Stimulated activated naive CD8-positive, alpha-beta T cell treated with anti-CD3 and anti-CD28 coated beads, Interleukin-15, Interleukin-2, amounts not matched to agents 100 U/mL and 50 U/mL, for 24 hours (primary cell): ENCODE results near the gene ALG1L2.
"Not testable (repeated sequence)": the region's sequence is repeated elsewhere in the genome, so short reads cannot be mapped to it uniquely, and the experiment has no call there.

Source experiments
- ATAC-seq: fragments of 150-1000 bp; cut with Tn5 transposase; one replicate; pipeline ENCODE4 v1.10.0; 2021
- DNase-seq: peaks from one replicate; pipeline ENCODE4 v3.0.0; 2021

The ALG1L2 gene

DNA sequence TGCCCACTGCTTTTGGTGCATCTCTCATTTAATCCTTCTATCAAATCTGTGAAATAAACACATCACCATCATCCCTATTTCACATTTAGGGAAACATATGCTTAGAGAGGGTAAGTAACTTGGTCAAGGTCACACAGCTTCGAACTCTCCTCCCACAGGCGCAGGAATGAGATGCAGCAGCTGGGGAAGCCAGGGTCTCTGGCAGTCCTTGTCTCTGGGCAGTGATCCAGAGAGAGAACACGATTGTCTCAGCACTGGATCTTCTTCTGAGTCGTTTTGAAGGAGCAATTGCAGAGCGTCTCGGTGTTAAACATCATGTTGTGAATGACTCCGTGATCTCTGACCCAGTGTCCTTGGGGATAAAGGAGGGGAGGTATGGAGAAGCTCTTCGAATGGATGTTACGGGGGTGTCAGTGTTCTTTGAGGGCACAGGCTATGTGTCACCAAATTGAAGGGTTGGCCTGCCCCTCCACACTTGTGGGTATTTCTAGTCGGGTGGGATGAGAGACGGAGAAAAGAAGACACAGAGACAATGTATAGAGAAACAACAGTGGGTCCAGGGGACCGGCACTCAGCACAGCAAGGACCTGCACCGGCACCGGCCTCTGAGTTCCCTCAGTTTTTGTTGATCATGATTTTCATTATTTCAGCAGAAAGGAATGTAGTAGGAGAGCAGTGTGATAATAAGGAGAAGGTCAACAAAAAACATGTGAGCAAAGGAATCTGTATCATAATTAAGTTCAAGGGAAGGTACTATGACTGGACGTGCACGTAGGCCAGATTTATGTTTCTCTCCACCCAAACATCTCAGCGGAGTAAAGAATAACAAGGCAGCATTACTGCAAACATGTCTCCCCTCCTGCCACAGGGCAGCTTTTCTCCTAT is 41.5 kb downstream of the ALG1L2 start:
- DNase-seq, ATAC-seq: not testable (repeated sequence)

DNA sequence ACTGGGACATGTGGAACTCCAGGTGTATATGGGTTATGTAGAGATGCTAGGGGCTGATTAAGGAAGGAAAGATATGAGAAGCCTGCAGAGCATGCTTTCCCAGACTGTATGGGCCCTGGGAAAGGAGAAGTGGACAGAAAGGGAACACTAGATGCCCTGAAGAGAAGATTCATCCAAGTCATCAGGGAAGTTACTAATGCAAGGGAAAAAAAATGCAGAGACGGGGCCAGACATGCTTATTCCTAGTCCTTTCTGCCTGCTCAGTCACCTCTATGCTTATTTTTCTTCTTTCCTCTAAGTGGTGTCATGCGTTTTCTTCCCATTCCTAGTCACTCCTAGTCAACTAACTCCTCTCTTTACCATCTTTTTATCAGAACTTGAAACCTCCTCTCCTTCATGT is 43.8 kb downstream of the ALG1L2 start:
- not testable (repeated sequence) for ATAC-seq, DNase-seq

DNA sequence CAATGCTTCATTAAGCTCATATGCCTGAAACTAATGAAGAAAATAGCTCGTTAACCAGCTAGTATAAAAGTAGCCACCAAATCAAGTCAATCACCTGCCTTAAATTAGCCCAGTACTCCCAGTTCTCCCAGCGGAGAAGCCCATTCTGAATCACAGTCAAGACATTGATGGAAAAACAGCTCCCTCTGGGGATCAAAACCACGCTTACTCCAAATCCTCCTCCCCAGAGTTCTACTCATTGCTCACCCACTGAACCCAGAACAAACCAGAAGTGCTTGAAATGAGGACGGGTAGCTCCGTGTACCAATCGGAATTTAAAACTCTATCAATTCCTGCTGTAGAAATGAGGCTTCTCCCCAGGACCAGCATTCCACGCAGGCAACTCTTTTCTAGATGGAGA is 54.7 kb downstream of the ALG1L2 start:
- not testable (repeated sequence) for ATAC-seq, DNase-seq

DNA sequence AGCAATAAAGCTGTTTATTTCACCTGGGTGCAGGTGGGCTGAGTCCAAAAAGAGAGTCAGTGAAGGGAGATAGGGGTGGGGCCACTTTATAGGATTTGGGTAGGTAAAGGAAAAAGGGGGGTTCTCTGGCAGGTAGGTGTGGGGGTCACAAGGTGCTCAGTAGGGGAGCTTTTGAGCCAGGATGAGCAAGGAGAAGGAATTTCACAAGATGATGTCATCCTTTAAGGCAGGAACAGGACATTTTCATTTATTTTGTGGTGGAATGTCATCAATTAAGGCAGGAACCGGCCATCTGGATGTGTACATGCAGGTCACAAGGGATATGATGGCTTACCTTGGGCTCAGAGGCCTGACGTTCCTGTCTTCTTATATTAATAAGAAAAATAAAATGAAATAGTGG is 56.1 kb downstream of the ALG1L2 start:
- ATAC-seq, DNase-seq: not testable (repeated sequence)

DNA sequence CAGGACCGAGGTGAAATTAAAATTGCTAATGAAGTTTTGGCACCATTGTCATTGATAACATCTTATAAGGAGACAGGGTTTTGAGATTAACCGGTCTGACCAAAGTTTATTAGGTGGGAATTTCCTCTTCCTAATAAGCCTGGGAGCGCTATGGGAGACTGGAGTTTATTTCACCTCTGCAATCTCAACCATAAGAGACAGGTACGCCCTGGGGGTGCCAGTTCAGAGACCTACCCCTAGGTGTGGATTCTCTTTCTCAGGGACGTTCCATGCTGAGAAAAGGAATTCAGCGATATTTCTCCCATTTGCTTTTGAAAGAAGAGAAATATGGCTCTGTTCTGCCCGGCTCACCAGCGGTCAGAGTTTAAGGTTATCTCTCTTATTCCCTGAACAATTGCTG is 57.4 kb downstream of the ALG1L2 start:
- not testable (repeated sequence) for DNase-seq, ATAC-seq

DNA sequence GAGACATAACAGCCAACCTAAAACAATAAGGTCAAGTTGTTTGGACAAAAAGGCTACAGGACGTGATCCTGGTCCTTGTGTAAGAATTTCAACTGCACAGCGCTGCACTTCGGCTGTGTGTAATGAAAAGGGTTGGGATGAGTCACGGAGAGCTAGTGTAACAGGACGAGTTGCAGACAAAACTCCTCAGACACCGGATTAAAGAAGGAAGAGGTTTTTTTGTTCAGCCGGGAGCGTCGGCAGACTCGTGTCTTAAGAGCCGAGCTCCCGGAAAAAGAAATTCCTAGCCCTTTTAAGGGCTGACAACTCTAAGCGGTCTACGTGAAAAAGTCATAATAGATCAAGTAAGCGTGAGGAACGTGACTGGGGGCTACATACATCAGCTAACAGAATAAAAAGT is 59.1 kb downstream of the ALG1L2 start:
- DNase-seq, ATAC-seq: not testable (repeated sequence)

DNA sequence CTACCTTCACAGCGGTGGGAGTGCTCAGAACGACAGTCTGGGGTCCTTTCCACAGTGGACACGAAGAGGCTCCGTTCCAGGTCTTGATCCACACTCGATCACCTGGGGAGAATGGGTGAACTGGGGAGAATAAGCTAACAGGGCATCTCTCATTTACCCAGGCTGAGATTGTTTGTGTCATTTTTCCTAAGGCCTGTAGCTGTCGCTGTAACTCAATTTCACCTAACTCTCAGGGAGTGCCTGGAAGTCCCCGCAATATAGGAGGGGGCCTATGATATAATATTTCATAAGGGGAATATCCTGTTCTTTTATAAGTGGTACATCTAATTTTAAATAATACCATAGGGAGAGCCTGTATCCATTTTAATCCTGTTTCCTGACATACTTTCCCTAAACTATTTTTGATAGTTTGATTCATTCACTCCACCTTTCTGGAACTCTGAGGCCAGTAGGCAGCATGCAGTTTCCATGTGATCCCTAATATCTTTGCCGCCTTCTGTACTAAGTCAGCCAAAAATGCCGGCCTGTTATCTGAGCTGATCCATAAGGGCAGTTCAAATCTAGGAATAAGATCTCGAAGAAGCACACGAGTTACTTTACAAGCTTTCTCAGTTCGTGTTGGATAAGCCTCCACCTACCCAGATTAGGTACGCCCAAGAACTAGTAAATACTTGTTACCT is 62.2 kb downstream of the ALG1L2 start:
- DNase-seq, ATAC-seq: not testable (repeated sequence)

DNA sequence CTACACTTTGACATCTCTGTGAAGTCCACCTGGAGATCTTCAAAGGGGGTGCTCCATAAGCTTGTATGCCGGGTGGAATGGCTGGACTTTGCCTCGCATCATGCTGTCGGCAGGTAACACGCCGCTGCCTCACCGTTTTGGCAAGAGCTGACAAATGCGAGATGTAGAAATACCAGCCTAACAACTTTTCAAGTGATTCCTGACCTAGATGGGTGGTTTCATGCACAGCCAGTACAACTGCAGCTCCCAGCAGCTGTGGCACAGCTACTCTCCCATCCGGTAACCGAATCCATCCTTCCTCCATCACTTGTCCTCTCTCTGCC is 62.7 kb downstream of the ALG1L2 start:
- not testable (repeated sequence) for DNase-seq, ATAC-seq

DNA sequence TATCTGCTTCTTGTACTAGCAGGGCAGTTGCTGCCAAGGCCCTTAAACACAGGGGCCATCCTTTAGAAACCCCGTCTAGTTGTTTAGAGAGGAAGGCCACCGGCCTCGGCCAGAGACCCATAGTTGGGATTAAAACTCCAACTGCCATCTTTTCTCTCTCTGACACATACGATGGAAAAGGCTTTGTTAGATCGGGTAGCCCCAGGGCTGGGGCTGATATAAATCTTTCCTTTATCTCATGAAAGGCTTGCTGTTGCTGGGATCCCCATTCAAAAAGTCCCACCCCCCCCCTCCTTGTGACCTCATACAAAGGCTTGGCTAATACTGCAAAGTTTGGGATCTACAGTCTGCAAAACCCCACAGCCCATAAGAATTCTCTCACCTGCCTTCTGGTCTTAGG is 63.8 kb downstream of the ALG1L2 start:
- DNase-seq, ATAC-seq: not testable (repeated sequence)

DNA sequence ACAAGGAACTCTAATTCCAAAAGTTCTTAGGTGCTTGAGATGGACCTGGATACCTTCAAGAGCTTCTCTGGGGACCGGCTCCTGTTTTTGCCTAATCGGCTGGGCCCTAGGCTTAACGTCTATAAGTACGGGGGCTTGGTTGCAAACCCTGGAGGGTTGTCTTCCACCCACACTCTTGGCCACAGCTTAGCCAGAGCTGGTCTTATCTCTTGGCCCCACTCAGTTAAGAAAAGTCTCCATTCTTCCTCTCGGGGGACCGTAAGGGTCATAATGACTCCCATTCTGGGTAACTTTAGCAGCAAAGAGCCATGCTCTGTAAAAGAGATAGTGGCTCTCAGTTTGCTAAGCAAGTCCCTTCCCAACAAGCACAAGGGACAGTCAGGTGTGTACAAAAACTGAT is 64.8 kb downstream of the ALG1L2 start:
- not testable (repeated sequence) for ATAC-seq, DNase-seq
